ENCODE data around the gene ZNF627. TPM values are rescaled to one million over a fixed set of nuclear protein-coding genes. Genes with fewer than 3 reads are reported as not detected.

Gene ZNF627
- total RNA-seq, 6 experiments from 2014 or later = 5.7 to 8.7 (median 7.5) TPM

- Mint-ChIP-seq H3K4me1 (ENCODE audit: low read depth) (no peaks in the 10 kb centered on the region), H3K36me3 (ENCODE audit: low read depth) (peaks cover 8% of the 10 kb centered on the region), H3K27ac (no peak overlapping the region), H3K4me3 (no peak overlapping the region), H3K9me3 (no peaks in the 10 kb centered on the region), H3K27me3 (ENCODE audit: insufficient read depth) (peaks cover under 1% of the 10 kb centered on the region; the same call in 1 of the 2 replicates)
- no peak for TF ChIP-seq CTCF (IDR thresholded peaks at IDR 0.05)
- DNase-seq = no peak
These were observed 65.9 kb downstream of the ZNF627 start for GRCh38 chr19:11663181-11663591.

Other genes with a start within 250 kb of the ZNF627 start
- gene PLPPR2, start 242.1 kb upstream of the ZNF627 start, total RNA-seq (2021; fragmentation: NEBNext Ultra II Directional; extraction: Animal tissue kit (Norgen Biotek cat#: 25700)) = 10 to 100 TPM; 52.4 to 82.2 (median 59.7) TPM
- gene SWSAP1, start 222.8 kb upstream of the ZNF627 start, total RNA-seq (2021; fragmentation: NEBNext Ultra II Directional; extraction: Animal tissue kit (Norgen Biotek cat#: 25700)) = 1 to 10 TPM; 1.2 to 2.2 (median 1.6) TPM
- 1 to 10 TPM; 6.1 to 8.3 (median 7.1) TPM for gene EPOR, start 213.2 kb upstream of the ZNF627 start, total RNA-seq (2021; fragmentation: NEBNext Ultra II Directional; extraction: Animal tissue kit (Norgen Biotek cat#: 25700))
- 10 to 100 TPM in 1 of 6 experiments, 1 to 10 TPM in 5; 7.3 to 11.7 (median 8.9) TPM for gene RGL3, start 178.2 kb upstream of the ZNF627 start, total RNA-seq (2021; fragmentation: NEBNext Ultra II Directional; extraction: Animal tissue kit (Norgen Biotek cat#: 25700))
- 1 to 10 TPM in 1 of 6 experiments, under 1 TPM in 4, not detected in 1; 0.16 to 1.1 (median 0.60) TPM for gene ODAD3, start 162.4 kb upstream of the ZNF627 start, total RNA-seq (2021; fragmentation: NEBNext Ultra II Directional; extraction: Animal tissue kit (Norgen Biotek cat#: 25700))
- gene PRKCSH, start 161.8 kb upstream of the ZNF627 start, total RNA-seq (2021; fragmentation: NEBNext Ultra II Directional; extraction: Animal tissue kit (Norgen Biotek cat#: 25700)) = 100 to 1,000 TPM; 367 to 460 (median 388) TPM
- not detected for gene ELAVL3, start 116.4 kb upstream of the ZNF627 start, total RNA-seq (2021; fragmentation: NEBNext Ultra II Directional; extraction: Animal tissue kit (Norgen Biotek cat#: 25700))
- 1 to 10 TPM; 4.7 to 6.3 (median 5.3) TPM for gene ZNF653, start 91.6 kb upstream of the ZNF627 start, total RNA-seq (2021; fragmentation: NEBNext Ultra II Directional; extraction: Animal tissue kit (Norgen Biotek cat#: 25700))
- gene ECSIT, start 68.3 kb upstream of the ZNF627 start, total RNA-seq (2021; fragmentation: NEBNext Ultra II Directional; extraction: Animal tissue kit (Norgen Biotek cat#: 25700)) = 10 to 100 TPM; 17.5 to 24.9 (median 19.9) TPM
- 1 to 10 TPM; 6.5 to 9.3 (median 8.0) TPM for gene CNN1, start 58.6 kb upstream of the ZNF627 start, total RNA-seq (2021; fragmentation: NEBNext Ultra II Directional; extraction: Animal tissue kit (Norgen Biotek cat#: 25700))
- 10 to 100 TPM; 72.3 to 85.5 (median 78.7) TPM for gene ELOF1, start 38.3 kb upstream of the ZNF627 start, total RNA-seq (2021; fragmentation: NEBNext Ultra II Directional; extraction: Animal tissue kit (Norgen Biotek cat#: 25700))
- gene ACP5, start 19.8 kb upstream of the ZNF627 start, total RNA-seq (2021; fragmentation: NEBNext Ultra II Directional; extraction: Animal tissue kit (Norgen Biotek cat#: 25700)) = 1 to 10 TPM; 1.5 to 2.8 (median 2.3) TPM
- gene ZNF823, start 141.5 kb downstream of the ZNF627 start, total RNA-seq (2021; fragmentation: NEBNext Ultra II Directional; extraction: Animal tissue kit (Norgen Biotek cat#: 25700)) = 1 to 10 TPM; 3.4 to 4.7 (median 4.1) TPM
- 1 to 10 TPM; 4.0 to 5.4 (median 4.7) TPM for gene ZNF441, start 169.5 kb downstream of the ZNF627 start, total RNA-seq (2021; fragmentation: NEBNext Ultra II Directional; extraction: Animal tissue kit (Norgen Biotek cat#: 25700))
- gene ZNF491, start 201.0 kb downstream of the ZNF627 start, total RNA-seq (2021; fragmentation: NEBNext Ultra II Directional; extraction: Animal tissue kit (Norgen Biotek cat#: 25700)) = 1 to 10 TPM; 1.3 to 2.4 (median 1.5) TPM
- 1 to 10 TPM; 4.9 to 7.7 (median 6.6) TPM for gene ZNF440, start 216.8 kb downstream of the ZNF627 start, total RNA-seq (2021; fragmentation: NEBNext Ultra II Directional; extraction: Animal tissue kit (Norgen Biotek cat#: 25700))

Data from HFFc6 (cell line).